GM19043 (cell line): Measurements from ENCODE around the gene HMG20A.

Experiments used
- ATAC-seq: cut with Tn5 transposase; IDR thresholded peaks from one replicate; pipeline ENCODE4 v1.9.1; 2021; ENCODE audit warnings: low read depth; ENCODE audit not compliant: unreplicated experiment

Gene HMG20A

GRCh38 chr15:77495838-77496596 is 75.3 kb downstream of the HMG20A start:
- no peak for ATAC-seq

DNA sequence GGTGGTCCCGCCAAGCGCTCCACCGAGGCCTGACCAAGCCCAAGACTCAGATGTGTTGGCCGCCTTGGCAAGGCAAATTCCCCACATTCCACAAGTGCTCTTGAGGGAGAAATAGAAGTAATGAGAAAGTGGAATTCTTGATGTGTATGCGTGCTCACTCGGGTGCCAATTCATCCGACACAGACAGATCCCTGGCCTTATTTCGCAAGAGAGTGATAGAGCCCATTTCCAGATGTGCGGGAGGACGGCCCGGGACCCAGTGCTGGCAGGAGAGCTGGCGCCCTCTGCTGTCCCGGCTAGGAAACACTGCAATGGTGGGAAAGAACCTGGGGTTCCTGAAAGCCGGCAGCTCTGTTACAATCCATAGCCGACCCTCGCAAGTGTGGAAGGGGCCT is 76.0 kb downstream of the HMG20A start:
- ATAC-seq: no peak

- ATAC-seq: no peak
These were observed 76.5 kb downstream of the HMG20A start for GRCh38 chr15:77497110-77497737.

- no peak for ATAC-seq
These were observed 77.3 kb downstream of the HMG20A start for GRCh38 chr15:77497942-77498361.

DNA sequence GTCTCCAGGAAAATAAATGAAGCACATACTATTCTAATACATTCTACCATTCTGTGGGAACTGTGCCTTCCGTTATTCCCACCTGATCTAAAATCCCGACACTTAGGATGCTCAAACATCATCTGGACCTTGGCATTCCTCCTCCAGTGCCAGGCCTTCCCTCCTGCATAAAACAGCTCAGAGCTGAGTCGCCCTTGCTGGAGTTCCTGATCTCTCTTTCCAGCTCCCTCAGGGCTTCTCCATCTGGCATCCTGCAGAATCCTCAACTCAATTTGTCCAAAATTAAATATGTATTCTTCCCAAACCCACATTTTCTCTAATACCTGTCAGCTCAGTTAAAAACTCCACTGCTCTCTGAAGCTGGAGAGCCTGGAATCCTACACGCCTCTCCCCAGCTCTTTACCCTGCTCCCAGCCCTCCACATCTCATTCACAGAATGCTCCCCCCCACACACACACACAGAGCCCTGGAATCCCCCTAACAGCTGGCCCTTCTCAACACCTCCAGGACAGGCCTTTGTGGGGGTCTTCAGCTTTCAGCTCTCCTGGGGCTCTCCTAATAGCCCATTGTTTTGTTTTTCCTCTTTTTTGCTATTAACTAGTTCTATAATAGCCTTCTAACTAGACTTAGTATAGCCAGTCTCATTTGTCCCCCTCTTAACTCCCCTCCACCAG is 78.5 kb downstream of the HMG20A start:
- no peak for ATAC-seq

DNA sequence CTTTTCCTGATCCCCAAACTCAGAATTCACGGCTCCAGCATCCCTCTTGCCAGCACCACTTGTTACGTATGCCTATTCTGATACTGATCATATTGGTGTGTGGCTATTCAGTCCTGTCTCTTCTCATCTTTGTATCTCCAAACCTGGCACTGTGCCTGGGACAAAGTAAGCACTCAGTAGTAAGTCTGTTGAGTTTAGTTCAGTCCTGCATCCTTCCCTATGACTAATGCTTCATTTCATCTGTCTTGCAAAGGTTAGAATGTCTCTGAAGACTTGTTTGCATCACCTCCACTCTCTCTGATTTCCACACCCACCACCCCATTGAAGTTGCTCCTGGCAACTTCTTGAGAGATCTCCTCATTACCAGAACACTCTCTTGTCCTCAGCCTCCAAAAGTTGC is 80.3 kb downstream of the HMG20A start:
- ATAC-seq: no peak

DNA sequence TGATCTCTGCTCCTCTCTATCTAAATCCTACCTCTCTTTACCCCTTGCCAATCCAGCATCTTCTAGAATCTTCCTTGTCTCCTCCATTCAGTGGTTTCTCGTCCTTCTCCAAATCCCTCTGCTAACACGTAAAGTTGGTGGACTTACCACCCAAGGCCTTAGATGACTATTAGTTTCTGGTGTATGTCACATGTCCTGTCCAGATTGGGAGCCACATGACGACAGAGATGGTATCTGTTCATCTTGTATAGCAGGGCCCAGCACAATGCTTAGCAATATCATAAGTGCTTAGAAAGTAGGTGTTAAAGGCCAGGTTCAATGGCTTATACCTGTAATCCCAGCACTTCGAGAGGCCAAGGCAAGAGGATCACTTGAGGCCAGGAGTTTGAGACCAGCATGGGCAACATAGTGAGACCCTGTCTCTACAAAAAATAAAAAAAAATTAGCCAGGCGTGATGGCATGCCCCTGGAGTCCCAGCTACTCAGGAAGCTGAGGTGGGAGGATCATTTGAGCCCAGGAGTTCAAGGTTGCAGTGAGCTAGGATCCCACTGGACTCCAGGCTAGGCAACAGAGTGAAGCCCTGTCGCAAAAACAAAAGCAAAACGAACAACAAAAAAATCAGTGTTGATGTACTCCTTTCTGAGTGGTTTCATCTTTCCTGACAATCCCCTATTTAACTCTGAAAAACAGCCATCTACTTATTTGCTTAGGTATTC is 81.8 kb downstream of the HMG20A start:
- no peak for ATAC-seq

GRCh38 chr15:77503240-77503639 is 82.6 kb downstream of the HMG20A start:
- ATAC-seq: no peak

- no peak for ATAC-seq
These were observed 83.1 kb downstream of the HMG20A start for GRCh38 chr15:77503764-77504163.

DNA sequence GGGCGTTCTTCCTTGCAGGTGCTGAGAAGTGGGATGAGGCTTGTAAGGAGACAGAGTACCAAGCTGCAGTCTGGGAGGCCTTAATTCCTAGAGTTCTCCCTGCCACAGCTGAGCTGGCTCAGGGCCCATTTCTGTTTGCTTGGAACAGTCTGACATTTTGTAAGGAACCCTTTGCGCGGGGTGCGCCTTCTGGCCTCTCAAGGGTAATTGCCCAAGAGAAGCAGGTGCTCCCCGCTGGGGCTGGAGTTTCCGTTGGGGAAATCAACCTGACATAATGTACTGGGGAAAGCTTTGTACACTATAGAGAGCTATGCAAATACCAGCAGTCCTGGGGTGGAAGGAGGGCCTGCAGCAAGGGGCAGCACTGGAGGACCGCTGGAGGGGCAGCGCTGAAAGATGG is 83.6 kb downstream of the HMG20A start:
- ATAC-seq: no peak

DNA sequence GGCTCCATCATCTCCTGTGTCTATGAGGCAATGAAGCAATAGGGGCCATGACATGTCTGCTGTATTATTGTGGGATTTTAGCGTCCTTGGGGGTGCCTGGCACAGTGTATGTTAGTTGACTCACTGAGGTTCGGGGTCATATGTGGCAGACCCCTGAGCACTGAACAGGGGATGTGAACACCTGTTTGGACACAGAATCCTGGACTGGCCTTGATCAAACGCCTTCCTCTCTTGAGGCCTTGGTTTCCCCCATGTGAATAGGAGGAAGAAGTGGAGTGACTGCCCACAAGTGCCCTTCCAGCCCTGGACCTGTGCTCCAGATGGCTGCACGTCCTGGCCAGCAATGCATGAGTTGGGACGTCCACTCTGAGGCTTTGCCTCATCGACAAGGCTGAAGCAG is 84.2 kb downstream of the HMG20A start:
- ATAC-seq: no peak

GRCh38 chr15:77505556-77505955 is 84.9 kb downstream of the HMG20A start:
- ATAC-seq: no peak

GRCh38 chr15:77506311-77507142 is 85.8 kb downstream of the HMG20A start:
- no peak for ATAC-seq

GRCh38 chr15:77507143-77507897 is 86.6 kb downstream of the HMG20A start:
- ATAC-seq: no peak

DNA sequence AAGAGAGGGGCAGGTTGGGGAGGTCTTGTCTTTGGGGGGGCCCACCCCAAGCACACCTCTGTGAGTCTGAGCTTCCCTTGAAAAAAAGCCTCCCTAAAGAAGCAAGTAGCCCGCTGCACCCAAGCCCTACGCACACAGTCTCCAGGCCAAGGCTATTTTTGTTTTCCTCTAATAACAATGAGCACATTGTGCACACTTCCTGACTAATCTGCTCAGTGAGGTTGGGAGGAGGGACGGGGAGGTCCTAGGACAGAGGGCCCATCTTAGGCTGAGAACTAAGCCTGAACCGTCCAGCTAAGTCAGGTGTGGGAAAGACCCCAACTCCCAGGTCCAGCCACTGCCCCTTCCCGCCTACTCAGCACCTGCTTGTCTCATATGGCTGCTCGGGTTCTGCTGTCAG is 87.2 kb downstream of the HMG20A start:
- no peak for ATAC-seq

- ATAC-seq: no peak
These were observed 88.0 kb downstream of the HMG20A start for GRCh38 chr15:77508541-77509243.

GRCh38 chr15:77510066-77511057 is 89.7 kb downstream of the HMG20A start:
- no peak for ATAC-seq

DNA sequence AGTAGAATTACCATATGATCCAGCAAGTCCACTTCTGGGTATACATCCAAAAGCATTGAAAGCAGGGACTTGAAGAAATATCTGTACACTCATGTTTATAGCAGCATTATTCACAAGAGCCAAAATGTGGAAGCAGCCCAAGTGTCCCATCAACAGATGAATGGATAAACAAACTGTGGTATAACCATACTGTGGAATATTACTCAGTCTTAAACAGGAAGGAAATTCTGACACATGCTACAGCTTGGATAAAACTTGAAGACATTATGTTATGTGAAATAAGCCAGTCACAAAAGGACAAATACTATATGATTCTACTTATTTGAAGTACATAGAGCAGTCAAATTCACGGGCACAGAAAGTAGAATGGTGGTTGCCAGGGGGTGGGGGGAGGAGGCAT is 91.2 kb downstream of the HMG20A start:
- ATAC-seq: no peak
